ENCODE measurements around the gene SALL4.

The SALL4 gene

GRCh38 chr20:51801122-51801822 is 1.0 kb downstream of the SALL4 start:
- TF ChIP-seq, protein P1, sequence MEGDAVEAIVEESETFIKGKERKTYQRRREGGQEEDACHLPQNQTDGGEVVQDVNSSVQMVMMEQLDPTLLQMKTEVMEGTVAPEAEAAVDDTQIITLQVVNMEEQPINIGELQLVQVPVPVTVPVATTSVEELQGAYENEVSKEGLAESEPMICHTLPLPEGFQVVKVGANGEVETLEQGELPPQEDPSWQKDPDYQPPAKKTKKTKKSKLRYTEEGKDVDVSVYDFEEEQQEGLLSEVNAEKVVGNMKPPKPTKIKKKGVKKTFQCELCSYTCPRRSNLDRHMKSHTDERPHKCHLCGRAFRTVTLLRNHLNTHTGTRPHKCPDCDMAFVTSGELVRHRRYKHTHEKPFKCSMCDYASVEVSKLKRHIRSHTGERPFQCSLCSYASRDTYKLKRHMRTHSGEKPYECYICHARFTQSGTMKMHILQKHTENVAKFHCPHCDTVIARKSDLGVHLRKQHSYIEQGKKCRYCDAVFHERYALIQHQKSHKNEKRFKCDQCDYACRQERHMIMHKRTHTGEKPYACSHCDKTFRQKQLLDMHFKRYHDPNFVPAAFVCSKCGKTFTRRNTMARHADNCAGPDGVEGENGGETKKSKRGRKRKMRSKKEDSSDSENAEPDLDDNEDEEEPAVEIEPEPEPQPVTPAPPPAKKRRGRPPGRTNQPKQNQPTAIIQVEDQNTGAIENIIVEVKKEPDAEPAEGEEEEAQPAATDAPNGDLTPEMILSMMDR (IDR thresholded peaks at IDR 0.05; ENCODE audit: extremely low read depth, missing control alignments): no peak
- no peak for DNase-seq (ENCODE audit: low spot score)

DNA sequence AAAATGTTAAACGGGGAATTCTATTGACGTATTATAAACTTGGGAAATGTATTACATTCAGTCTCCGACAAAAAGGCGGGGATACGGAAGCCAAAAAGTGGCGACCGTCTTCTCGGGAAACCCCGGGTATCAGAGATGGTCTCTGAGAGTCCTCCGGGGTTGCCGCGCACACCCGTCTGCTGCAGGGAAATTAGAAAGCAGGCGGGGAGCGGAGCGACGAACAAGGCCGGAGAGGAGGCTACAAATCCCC is 1.5 kb downstream of the SALL4 start:
- DNase-seq (ENCODE audit: low spot score): no peak
- TF ChIP-seq, protein P1 (IDR thresholded peaks at IDR 0.05; ENCODE audit: extremely low read depth, missing control alignments): no peak

GRCh38 chr20:51800060-51800871 is 2.1 kb downstream of the SALL4 start:
- DNase-seq (ENCODE audit: low spot score): peak; percentile 83
- TF ChIP-seq, protein P1 (IDR thresholded peaks at IDR 0.05; ENCODE audit: extremely low read depth, missing control alignments): peak; percentile 58

DNA sequence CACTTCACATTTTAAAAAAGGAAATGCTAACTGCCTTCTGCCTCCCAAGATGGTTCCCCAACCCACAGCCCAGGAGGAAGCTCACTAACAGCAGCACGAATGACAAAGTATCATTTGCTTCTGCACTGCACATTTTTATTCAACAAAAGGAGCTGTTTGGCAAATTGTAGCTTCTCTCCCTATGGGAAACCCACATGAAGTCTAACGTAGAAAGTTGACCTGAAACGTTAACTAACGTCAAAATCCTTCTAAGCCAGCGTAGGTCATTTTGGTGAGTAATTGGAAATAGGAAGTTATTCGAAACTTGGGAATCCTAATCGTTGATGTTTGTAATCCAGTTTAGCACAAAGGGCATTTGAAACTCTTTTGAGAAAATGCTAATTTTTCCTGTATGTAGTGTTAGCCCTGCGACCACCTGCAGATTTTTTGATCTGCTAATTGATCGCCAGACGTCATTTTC is 2.9 kb downstream of the SALL4 start:
- TF ChIP-seq, protein P1 (IDR thresholded peaks at IDR 0.05; ENCODE audit: extremely low read depth, missing control alignments): no peak
- no peak for DNase-seq (ENCODE audit: low spot score)

- TF ChIP-seq, protein P1 (IDR thresholded peaks at IDR 0.05; ENCODE audit: extremely low read depth, missing control alignments): no peak
- no peak for DNase-seq (ENCODE audit: low spot score)
Observed at GRCh38 chr20:51797357-51798025, 4.8 kb downstream of the SALL4 start.

DNA sequence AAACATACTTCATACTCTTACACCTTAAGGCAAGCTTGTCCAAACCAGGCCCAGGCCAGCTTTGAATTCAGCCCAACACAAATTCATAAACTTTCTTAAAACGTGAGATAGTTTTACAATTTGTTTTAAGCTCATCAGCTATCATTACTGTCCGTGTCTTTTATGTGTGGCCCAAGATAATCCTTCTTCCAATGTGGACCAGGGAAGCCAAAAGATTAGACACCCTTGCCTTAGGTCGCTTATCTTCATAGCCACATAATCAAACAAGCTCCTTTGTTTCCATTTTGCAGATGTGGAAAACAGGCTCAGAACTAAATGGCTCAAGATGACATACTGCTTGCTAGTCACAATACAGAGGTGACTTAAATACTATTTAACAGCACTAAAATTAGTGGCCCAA is 6.0 kb downstream of the SALL4 start:
- TF ChIP-seq, protein P1 (IDR thresholded peaks at IDR 0.05; ENCODE audit: extremely low read depth, missing control alignments): no peak
- no peak for DNase-seq (ENCODE audit: low spot score)

- TF ChIP-seq, protein P1 (IDR thresholded peaks at IDR 0.05; ENCODE audit: extremely low read depth, missing control alignments): no peak
- DNase-seq (ENCODE audit: low spot score): no peak
Observed at GRCh38 chr20:51792960-51793359, 9.4 kb downstream of the SALL4 start.

All from GM20000 (cell line).